IMR-90 (cell line): Measurements from ENCODE around the gene DAAM1.

Source experiments
- BHLHE40 ChIP-seq: fragments of 150-350 bp; IDR thresholded peaks from 2 replicates; pipeline ENCODE4 v1.6.1; 2016; ENCODE audit warnings: mild to moderate bottlenecking, low read depth, low read length
- CEBPB ChIP-seq: IDR thresholded peaks from 2 replicates; pipeline ENCODE4 v1.6.1; 2012; ENCODE audit warnings: low read depth, low read length, improper control_type of control experiment
- FOS ChIP-seq: fragments of 150-350 bp; IDR thresholded peaks from 2 replicates; pipeline ENCODE4 v1.6.1; 2016; ENCODE audit warnings: low read depth, low read length
- MAFK ChIP-seq: IDR thresholded peaks from 2 replicates; pipeline ENCODE4 v1.6.1; 2012; ENCODE audit warnings: low read depth, low read length, improper control_type of control experiment
- MAZ ChIP-seq: IDR thresholded peaks from 2 replicates; pipeline ENCODE4 v1.6.1; 2012; ENCODE audit warnings: low read depth, mild to moderate bottlenecking, low read length, improper control_type of control experiment, moderate library complexity, borderline replicate concordance
- MXI1 ChIP-seq: IDR thresholded peaks from 2 replicates; pipeline ENCODE4 v1.6.1; 2012; ENCODE audit warnings: low read depth, mild to moderate bottlenecking, low read length, moderate library complexity, borderline replicate concordance
- POLR2A ChIP-seq: IDR thresholded peaks from 2 replicates; pipeline ENCODE4 v1.6.1; 2012; ENCODE audit warnings: mild to moderate bottlenecking, low read depth, low read length
- RAD21 ChIP-seq: IDR thresholded peaks from 2 replicates; pipeline ENCODE4 v1.6.1; 2012; ENCODE audit warnings: low read length, improper control_type of control experiment
- RCOR1 ChIP-seq: IDR thresholded peaks from 2 replicates; pipeline ENCODE4 v1.6.1; 2012; ENCODE audit warnings: mild to moderate bottlenecking, low read length, improper control_type of control experiment; ENCODE audit not compliant: insufficient replicate concordance
- RFX5 ChIP-seq: IDR thresholded peaks from 2 replicates; pipeline ENCODE4 v1.8.0; 2012; ENCODE audit warnings: low read depth, mild to moderate bottlenecking, low read length, moderate library complexity
- SMC3 ChIP-seq: fragments of 150-350 bp; IDR thresholded peaks from 2 replicates; pipeline ENCODE4 v1.6.1; 2016; ENCODE audit warnings: low read depth, mild to moderate bottlenecking, antibody characterized with exemption, low read length, moderate library complexity
- TF ChIP-seq, protein P1 (sequence below): conservative IDR thresholded peaks from 2 replicates; pipeline ENCODE4 v1.5.1; 2012; ENCODE audit warnings: mild to moderate bottlenecking, low read depth, low read length, improper control_type of control experiment
- TF ChIP-seq, protein P2 (sequence below): fragments of 150-350 bp; IDR thresholded peaks from 2 replicates; pipeline ENCODE4 v1.6.1; 2016; ENCODE audit warnings: low read depth, mild to moderate bottlenecking, low read length, moderate library complexity, borderline replicate concordance
- TF ChIP-seq, protein P3 (sequence below): fragments of 150-350 bp; IDR thresholded peaks from 2 replicates; pipeline ENCODE4 v1.6.1; 2017; ENCODE audit warnings: mild to moderate bottlenecking, antibody characterized with exemption, low read length, low read depth

DNA sequence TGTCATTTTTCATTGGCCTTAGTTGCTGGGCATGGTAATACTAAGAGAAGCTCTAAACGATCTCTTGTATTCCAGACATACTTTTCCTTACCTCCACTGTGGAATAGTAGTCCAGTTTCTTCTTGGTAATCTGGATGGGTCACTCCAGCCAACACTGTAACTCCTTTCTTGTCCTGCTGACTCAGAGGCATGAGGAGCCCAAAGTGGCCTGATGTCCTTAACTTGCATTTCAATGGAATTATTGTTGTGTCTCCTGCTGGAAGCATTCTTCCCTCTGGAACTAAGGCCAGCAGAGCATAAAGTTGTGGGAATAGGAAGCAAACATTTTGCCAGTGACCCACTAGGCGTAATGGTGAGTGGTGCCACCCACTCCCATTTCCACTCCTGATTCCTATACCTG, 33.1 kb downstream of the DAAM1 start:
- TF ChIP-seq, protein P1, sequence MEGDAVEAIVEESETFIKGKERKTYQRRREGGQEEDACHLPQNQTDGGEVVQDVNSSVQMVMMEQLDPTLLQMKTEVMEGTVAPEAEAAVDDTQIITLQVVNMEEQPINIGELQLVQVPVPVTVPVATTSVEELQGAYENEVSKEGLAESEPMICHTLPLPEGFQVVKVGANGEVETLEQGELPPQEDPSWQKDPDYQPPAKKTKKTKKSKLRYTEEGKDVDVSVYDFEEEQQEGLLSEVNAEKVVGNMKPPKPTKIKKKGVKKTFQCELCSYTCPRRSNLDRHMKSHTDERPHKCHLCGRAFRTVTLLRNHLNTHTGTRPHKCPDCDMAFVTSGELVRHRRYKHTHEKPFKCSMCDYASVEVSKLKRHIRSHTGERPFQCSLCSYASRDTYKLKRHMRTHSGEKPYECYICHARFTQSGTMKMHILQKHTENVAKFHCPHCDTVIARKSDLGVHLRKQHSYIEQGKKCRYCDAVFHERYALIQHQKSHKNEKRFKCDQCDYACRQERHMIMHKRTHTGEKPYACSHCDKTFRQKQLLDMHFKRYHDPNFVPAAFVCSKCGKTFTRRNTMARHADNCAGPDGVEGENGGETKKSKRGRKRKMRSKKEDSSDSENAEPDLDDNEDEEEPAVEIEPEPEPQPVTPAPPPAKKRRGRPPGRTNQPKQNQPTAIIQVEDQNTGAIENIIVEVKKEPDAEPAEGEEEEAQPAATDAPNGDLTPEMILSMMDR, result no peak
- TF ChIP-seq POLR2A (no peak), RFX5 (no peak), FOS (no peak), RAD21 (no peak), BHLHE40 (no peak), MAZ (no peak), RCOR1 (no peak), SMC3 (no peak), MAFK (no peak), CEBPB (no peak), MXI1 (no peak)
- TF ChIP-seq, protein P2, sequence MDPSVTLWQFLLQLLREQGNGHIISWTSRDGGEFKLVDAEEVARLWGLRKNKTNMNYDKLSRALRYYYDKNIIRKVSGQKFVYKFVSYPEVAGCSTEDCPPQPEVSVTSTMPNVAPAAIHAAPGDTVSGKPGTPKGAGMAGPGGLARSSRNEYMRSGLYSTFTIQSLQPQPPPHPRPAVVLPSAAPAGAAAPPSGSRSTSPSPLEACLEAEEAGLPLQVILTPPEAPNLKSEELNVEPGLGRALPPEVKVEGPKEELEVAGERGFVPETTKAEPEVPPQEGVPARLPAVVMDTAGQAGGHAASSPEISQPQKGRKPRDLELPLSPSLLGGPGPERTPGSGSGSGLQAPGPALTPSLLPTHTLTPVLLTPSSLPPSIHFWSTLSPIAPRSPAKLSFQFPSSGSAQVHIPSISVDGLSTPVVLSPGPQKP, result no peak
- TF ChIP-seq, protein P3, sequence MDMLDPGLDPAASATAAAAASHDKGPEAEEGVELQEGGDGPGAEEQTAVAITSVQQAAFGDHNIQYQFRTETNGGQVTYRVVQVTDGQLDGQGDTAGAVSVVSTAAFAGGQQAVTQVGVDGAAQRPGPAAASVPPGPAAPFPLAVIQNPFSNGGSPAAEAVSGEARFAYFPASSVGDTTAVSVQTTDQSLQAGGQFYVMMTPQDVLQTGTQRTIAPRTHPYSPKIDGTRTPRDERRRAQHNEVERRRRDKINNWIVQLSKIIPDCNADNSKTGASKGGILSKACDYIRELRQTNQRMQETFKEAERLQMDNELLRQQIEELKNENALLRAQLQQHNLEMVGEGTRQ, result no peak
